ENCODE results near the gene HPCA.

The HPCA gene

DNA sequence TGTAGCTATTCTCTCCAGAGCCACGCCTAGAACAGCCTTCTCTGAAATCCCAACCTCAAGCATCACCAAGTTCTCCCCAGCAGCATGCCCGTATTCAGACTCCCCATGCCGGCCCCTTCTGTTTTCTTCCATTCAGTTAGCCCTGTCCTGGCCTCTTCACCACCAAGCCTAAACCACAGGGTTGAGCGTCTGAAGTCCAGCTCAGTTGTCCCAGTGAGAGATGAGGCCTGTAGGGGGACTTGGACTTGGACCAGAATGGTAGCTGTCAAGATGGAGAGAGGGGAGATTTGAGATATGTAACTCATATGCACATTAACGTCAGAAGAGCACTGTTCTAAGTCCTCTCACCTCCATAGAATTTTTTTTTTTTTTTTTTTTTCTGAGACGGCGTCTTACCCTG is 20.4 kb downstream of the HPCA start:
- Mint-ChIP-seq H3K27me3 (ENCODE audit: low read depth) (peaks cover 22% of the 10 kb centered on the region), H3K9me3 (no peaks in the 10 kb centered on the region), H3K36me3 (ENCODE audit: low read depth) (no peaks in the 10 kb centered on the region), H3K4me1 (no peaks in the 10 kb centered on the region), H3K27ac (no peak overlapping the region), H3K4me3 (no peak overlapping the region)
- TF ChIP-seq, protein P1, sequence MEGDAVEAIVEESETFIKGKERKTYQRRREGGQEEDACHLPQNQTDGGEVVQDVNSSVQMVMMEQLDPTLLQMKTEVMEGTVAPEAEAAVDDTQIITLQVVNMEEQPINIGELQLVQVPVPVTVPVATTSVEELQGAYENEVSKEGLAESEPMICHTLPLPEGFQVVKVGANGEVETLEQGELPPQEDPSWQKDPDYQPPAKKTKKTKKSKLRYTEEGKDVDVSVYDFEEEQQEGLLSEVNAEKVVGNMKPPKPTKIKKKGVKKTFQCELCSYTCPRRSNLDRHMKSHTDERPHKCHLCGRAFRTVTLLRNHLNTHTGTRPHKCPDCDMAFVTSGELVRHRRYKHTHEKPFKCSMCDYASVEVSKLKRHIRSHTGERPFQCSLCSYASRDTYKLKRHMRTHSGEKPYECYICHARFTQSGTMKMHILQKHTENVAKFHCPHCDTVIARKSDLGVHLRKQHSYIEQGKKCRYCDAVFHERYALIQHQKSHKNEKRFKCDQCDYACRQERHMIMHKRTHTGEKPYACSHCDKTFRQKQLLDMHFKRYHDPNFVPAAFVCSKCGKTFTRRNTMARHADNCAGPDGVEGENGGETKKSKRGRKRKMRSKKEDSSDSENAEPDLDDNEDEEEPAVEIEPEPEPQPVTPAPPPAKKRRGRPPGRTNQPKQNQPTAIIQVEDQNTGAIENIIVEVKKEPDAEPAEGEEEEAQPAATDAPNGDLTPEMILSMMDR (IDR thresholded peaks at IDR 0.05; ENCODE audit: unreplicated experiment in 3 of 3): no peak

DNA sequence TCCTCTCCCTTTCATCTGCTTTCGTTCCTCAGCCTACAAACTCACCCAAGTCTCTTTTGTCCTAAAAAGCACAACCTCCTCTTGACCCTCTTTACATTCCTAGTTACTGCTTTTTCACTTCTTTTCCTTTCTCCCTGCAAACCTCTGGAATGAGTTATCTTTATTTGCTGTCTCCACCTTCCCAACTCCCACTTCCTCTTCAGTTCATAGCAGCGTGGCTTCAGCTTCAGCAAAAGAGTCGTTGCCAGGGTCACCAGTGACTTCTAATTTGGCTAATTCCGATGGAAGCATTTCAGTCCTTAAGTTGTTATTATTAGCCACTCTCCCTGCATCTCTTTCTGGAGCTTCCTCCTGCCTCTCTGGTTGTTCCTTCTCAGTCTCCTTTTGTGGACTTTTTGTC is 21.1 kb downstream of the HPCA start:
- Mint-ChIP-seq H3K27ac (no peak overlapping the region), H3K9me3 (no peaks in the 10 kb centered on the region), H3K4me1 (no peaks in the 10 kb centered on the region), H3K4me3 (no peak overlapping the region), H3K36me3 (ENCODE audit: low read depth) (no peaks in the 10 kb centered on the region), H3K27me3 (ENCODE audit: low read depth) (peaks cover 15% of the 10 kb centered on the region)
- TF ChIP-seq, protein P1 (IDR thresholded peaks at IDR 0.05; ENCODE audit: unreplicated experiment in 3 of 3): no peak

- no peaks in the 10 kb centered on the region for H3K9me3 Mint-ChIP-seq
- no peaks in the 10 kb centered on the region for H3K36me3 Mint-ChIP-seq (ENCODE audit: low read depth)
- H3K4me3 Mint-ChIP-seq: no peak overlapping the region
- no peak overlapping the region for H3K27ac Mint-ChIP-seq
- H3K27me3 Mint-ChIP-seq (ENCODE audit: low read depth): no peaks in the 10 kb centered on the region
- TF ChIP-seq, protein P1 (IDR thresholded peaks at IDR 0.05; ENCODE audit: unreplicated experiment in 3 of 3): no peak
- no peaks in the 10 kb centered on the region for H3K4me1 Mint-ChIP-seq
These were observed 24.0 kb downstream of the HPCA start for GRCh38 chr1:32910319-32910718.

- no peaks in the 10 kb centered on the region for H3K9me3 Mint-ChIP-seq
- H3K4me1 Mint-ChIP-seq: peaks cover 8% of the 10 kb centered on the region
- H3K27me3 Mint-ChIP-seq (ENCODE audit: low read depth): no peaks in the 10 kb centered on the region
- H3K36me3 Mint-ChIP-seq (ENCODE audit: low read depth): no peaks in the 10 kb centered on the region
- H3K4me3 Mint-ChIP-seq: no peak overlapping the region
- TF ChIP-seq, protein P1 (IDR thresholded peaks at IDR 0.05; ENCODE audit: unreplicated experiment in 3 of 3): no peak
- H3K27ac Mint-ChIP-seq: no peak overlapping the region
These were observed 29.7 kb downstream of the HPCA start for GRCh38 chr1:32915766-32916706.

GRCh38 chr1:32917521-32917920 is 31.2 kb downstream of the HPCA start:
- Mint-ChIP-seq H3K27me3 (ENCODE audit: low read depth) (peaks cover 2% of the 10 kb centered on the region), H3K36me3 (ENCODE audit: low read depth) (no peaks in the 10 kb centered on the region), H3K9me3 (no peaks in the 10 kb centered on the region), H3K4me3 (no peak overlapping the region), H3K4me1 (peaks cover 8% of the 10 kb centered on the region), H3K27ac (no peak overlapping the region)
- TF ChIP-seq, protein P1 (IDR thresholded peaks at IDR 0.05; ENCODE audit: unreplicated experiment in 3 of 3): no peak

DNA sequence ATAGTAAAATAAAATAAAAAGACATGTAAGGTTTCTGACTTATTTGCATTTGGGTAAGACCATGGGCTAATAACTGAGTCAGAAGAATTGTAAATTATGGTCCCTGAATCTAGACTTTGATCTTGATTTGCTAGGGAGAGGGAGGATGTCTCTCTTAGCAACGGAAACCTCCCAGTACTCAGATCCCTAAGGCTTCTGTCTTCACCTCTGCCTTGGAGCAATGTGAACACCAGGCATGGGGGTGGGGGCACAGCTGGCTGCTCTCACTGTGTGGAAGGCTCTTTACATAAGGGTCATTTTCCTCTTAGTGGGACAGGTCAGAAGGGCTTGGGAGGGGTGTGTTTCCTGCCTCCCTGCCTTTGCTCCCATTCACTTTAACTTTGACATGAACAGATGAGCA is 31.9 kb downstream of the HPCA start:
- Mint-ChIP-seq H3K27me3 (ENCODE audit: low read depth) (peaks cover 9% of the 10 kb centered on the region), H3K36me3 (ENCODE audit: low read depth) (no peaks in the 10 kb centered on the region), H3K27ac (no peak overlapping the region), H3K9me3 (no peaks in the 10 kb centered on the region), H3K4me3 (no peak overlapping the region), H3K4me1 (peaks cover 8% of the 10 kb centered on the region)
- TF ChIP-seq, protein P1 (IDR thresholded peaks at IDR 0.05; ENCODE audit: unreplicated experiment in 3 of 3): no peak

Data from nephron (organoid).